GM21423 (cell line): Measurements from ENCODE around the gene GJB6.
A peak's percentile ranks its signal among the peaks of the same experiment; 100 is the strongest.
"Not testable (repeated sequence)": the region's sequence is repeated elsewhere in the genome, so short reads cannot be mapped to it uniquely, and the experiment has no call there.

Experiments used
- ATAC-seq: cut with Tn5 transposase; IDR thresholded peaks from one replicate; pipeline ENCODE4 v1.9.1; 2021; ENCODE audit warnings: mild to moderate bottlenecking, moderate library complexity; ENCODE audit not compliant: unreplicated experiment

Gene GJB6

GRCh38 chr13:20231839-20232555, at the start of gene GJB6:
TSS of gene GJB6 (minus strand) at chr13:20232319. CDS start at chr13:20223480, 8,839 bp downstream.
- no peak for ATAC-seq

GRCh38 chr13:20276901-20277300, 44.8 kb upstream of the GJB6 start:
- ATAC-seq, result not testable (repeated sequence)

- ATAC-seq, result no peak
Observed at GRCh38 chr13:20274466-20274865, 42.3 kb upstream of the GJB6 start.

GRCh38 chr13:20272588-20273171, 40.6 kb upstream of the GJB6 start:
- ATAC-seq, result no peak

GRCh38 chr13:20272104-20272503, 40.0 kb upstream of the GJB6 start:
- no peak for ATAC-seq

- ATAC-seq, result no peak
Observed at GRCh38 chr13:20271441-20271840, 39.3 kb upstream of the GJB6 start.

GRCh38 chr13:20270163-20270865, 38.2 kb upstream of the GJB6 start:
- ATAC-seq, result no peak

GRCh38 chr13:20264271-20265018, 32.3 kb upstream of the GJB6 start:
- peak; percentile 99 for ATAC-seq

GRCh38 chr13:20263393-20264044, 31.4 kb upstream of the GJB6 start:
- ATAC-seq, result no peak

- no peak for ATAC-seq
Observed at GRCh38 chr13:20258963-20259288, 26.8 kb upstream of the GJB6 start.

GRCh38 chr13:20258208-20258962, 26.3 kb upstream of the GJB6 start:
- no peak for ATAC-seq

- ATAC-seq, result no peak
Observed at GRCh38 chr13:20254076-20254475, 22.0 kb upstream of the GJB6 start.

GRCh38 chr13:20249913-20250312, 17.8 kb upstream of the GJB6 start:
- no peak for ATAC-seq

- no peak for ATAC-seq
Observed at GRCh38 chr13:20247963-20248362, 15.8 kb upstream of the GJB6 start.

GRCh38 chr13:20247403-20247802, 15.3 kb upstream of the GJB6 start:
- no peak for ATAC-seq

- no peak for ATAC-seq
Observed at GRCh38 chr13:20241593-20241992, 9.5 kb upstream of the GJB6 start.

GRCh38 chr13:20239748-20240147, 7.6 kb upstream of the GJB6 start:
- ATAC-seq, result no peak

- ATAC-seq, result no peak
Observed at GRCh38 chr13:20232556-20233277, 598 bp upstream of the GJB6 start.
